Thoracic aorta (tissue), 2 donors: Measurements from ENCODE around the gene RELN. TPM values are rescaled to one million over a fixed set of nuclear protein-coding genes. Genes with fewer than 3 reads are reported as not detected.
"Not testable (repeated sequence)": the region's sequence is repeated elsewhere in the genome, so short reads cannot be mapped to it uniquely, and the experiment has no call there.

Experiments
- ATAC-seq: fragments of 150-250 bp; one replicate; pipeline ENCODE4 v1.8.0; 2017; ENCODE audit warnings: low read depth; ENCODE audit not compliant: insufficient number of reproducible peaks, low FRiP score
- DNase-seq: peaks from one replicate; pipeline ENCODE4 v3.0.0-alpha.2; 2020; ENCODE audit warnings: low spot score
- H3K27ac ChIP-seq, 2 donors: fragments of 200-600 bp; sonication (generic); 1 replicate in 1 of 2; 2 replicates in 1 of 2; pipeline ENCODE4 v1.5.1; 2016; ENCODE audit warnings: mild to moderate bottlenecking in 2 of 2, moderate library complexity in 2 of 2
- H3K27me3 ChIP-seq: fragments of 200-600 bp; sonication (generic); replicated peaks from 2 replicates; pipeline ENCODE4 v1.6.0; 2016; ENCODE audit warnings: mild to moderate bottlenecking; ENCODE audit not compliant: insufficient read depth
- H3K36me3 ChIP-seq: fragments of 200-600 bp; sonication (generic); one replicate; pipeline ENCODE4 v1.5.1; 2016
- H3K4me1 ChIP-seq, 2 donors: fragments of 200-600 bp; sonication (generic); 1 replicate in 1 of 2; 2 replicates in 1 of 2; pipeline versions ENCODE4 v1.5.1 to v1.6.0; 2016; ENCODE audit warnings: low read depth in 2 of 2, mild to moderate bottlenecking in 1 of 2; ENCODE audit not compliant: control insufficient read depth in 1 of 2
- H3K4me3 ChIP-seq: fragments of 200-600 bp; sonication (generic); 2 replicates; pipeline ENCODE4 v1.5.1; 2016; ENCODE audit warnings: mild to moderate bottlenecking
- H3K9me3 ChIP-seq: fragments of 200-600 bp; sonication (generic); 2 replicates; pipeline ENCODE4 v1.5.1; 2016
- CTCF ChIP-seq: fragments of 200-600 bp; sonication (generic); IDR thresholded peaks from one replicate; pipeline ENCODE4 v1.5.1; 2019; ENCODE audit warnings: antibody characterized with exemption
- total RNA-seq, 2 donors: library from RNA; depleted of rRNA; stranded (reverse); fragments of >200 nt; gene quantifications; one replicate each; pipeline versions ENCODE4 v1.1.0 to v1.2.3, GENCODE V29; 2016

Gene RELN
- total RNA-seq, 2 donors from 2014 or later, result 0.49 to 5.1 TPM

- DNase-seq, result no peak
- Histone ChIP-seq H3K4me1 (no peaks in the 10 kb centered on the region), H3K4me3 (no peak overlapping the region), H3K9me3 (no peaks in the 10 kb centered on the region), H3K27ac (no peak overlapping the region), H3K27me3 (no peaks in the 10 kb centered on the region), H3K36me3 (no peaks in the 10 kb centered on the region)
- ATAC-seq, result no peak
- no peak for TF ChIP-seq CTCF
These were observed 86.5 kb downstream of the RELN start for GRCh38 chr7:103902917-103903316.

- H3K9me3 ChIP-seq, H3K4me1 ChIP-seq, H3K4me3 ChIP-seq, H3K36me3 ChIP-seq, H3K27me3 ChIP-seq, H3K27ac ChIP-seq, ATAC-seq, DNase-seq: not testable (repeated sequence)
These were observed 92.6 kb downstream of the RELN start for GRCh38 chr7:103896826-103897225.

GRCh38 chr7:103894656-103895596 is 94.5 kb downstream of the RELN start:
- H3K27ac ChIP-seq, result no peak overlapping the region
- no peaks in the 10 kb centered on the region for H3K4me1 ChIP-seq
- no peak for TF ChIP-seq CTCF
- H3K36me3 ChIP-seq, result no peaks in the 10 kb centered on the region
- ATAC-seq, result no peak
- no peaks in the 10 kb centered on the region for H3K27me3 ChIP-seq
- H3K4me3 ChIP-seq, result no peak overlapping the region
- H3K9me3 ChIP-seq, result no peaks in the 10 kb centered on the region
- DNase-seq, result no peak

GRCh38 chr7:103893350-103893749 is 96.1 kb downstream of the RELN start:
- no peaks in the 10 kb centered on the region for H3K27me3 ChIP-seq
- no peak for TF ChIP-seq CTCF
- no peak overlapping the region for H3K4me3 ChIP-seq
- no peaks in the 10 kb centered on the region for H3K36me3 ChIP-seq
- H3K27ac ChIP-seq, result no peak overlapping the region
- H3K9me3 ChIP-seq, result no peaks in the 10 kb centered on the region
- H3K4me1 ChIP-seq, result no peaks in the 10 kb centered on the region
- DNase-seq (no peak), ATAC-seq (no peak)

GRCh38 chr7:103889451-103889850 is 100.0 kb downstream of the RELN start:
- no peak overlapping the region for H3K4me3 ChIP-seq
- H3K27ac ChIP-seq, result no peak overlapping the region
- DNase-seq (no peak), ATAC-seq (no peak)
- H3K36me3 ChIP-seq, result no peaks in the 10 kb centered on the region
- H3K9me3 ChIP-seq, result no peaks in the 10 kb centered on the region
- no peaks in the 10 kb centered on the region for H3K4me1 ChIP-seq
- no peaks in the 10 kb centered on the region for H3K27me3 ChIP-seq
- no peak for TF ChIP-seq CTCF
